B cell (primary cell): ENCODE measurements around the gene POM121L2.

Experiments used
- EZH2 ChIP-seq: IDR thresholded peaks from 2 replicates; pipeline ENCODE4 v1.6.1; 2012; ENCODE audit warnings: borderline replicate concordance, low read depth, mild to moderate bottlenecking, moderate library complexity, low read length; ENCODE audit not compliant: insufficient read depth, poor library complexity, severe bottlenecking
- TF ChIP-seq, protein P1 (sequence below): fragments of 200-600 bp; IDR thresholded peaks from one replicate; pipeline ENCODE4 v1.8.0; 2022; ENCODE audit warnings: antibody characterized with exemption, mild to moderate bottlenecking

GRCh38 chr6:27333642-27334040, 21.6 kb upstream of the POM121L2 start:
- TF ChIP-seq, protein P1, sequence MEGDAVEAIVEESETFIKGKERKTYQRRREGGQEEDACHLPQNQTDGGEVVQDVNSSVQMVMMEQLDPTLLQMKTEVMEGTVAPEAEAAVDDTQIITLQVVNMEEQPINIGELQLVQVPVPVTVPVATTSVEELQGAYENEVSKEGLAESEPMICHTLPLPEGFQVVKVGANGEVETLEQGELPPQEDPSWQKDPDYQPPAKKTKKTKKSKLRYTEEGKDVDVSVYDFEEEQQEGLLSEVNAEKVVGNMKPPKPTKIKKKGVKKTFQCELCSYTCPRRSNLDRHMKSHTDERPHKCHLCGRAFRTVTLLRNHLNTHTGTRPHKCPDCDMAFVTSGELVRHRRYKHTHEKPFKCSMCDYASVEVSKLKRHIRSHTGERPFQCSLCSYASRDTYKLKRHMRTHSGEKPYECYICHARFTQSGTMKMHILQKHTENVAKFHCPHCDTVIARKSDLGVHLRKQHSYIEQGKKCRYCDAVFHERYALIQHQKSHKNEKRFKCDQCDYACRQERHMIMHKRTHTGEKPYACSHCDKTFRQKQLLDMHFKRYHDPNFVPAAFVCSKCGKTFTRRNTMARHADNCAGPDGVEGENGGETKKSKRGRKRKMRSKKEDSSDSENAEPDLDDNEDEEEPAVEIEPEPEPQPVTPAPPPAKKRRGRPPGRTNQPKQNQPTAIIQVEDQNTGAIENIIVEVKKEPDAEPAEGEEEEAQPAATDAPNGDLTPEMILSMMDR: no peak
- no peak for TF ChIP-seq EZH2
